ENCODE measurements around the gene RBM42.

The RBM42 gene

GRCh38 chr19:35633727-35634440 lies 5.0 kb downstream of the RBM42 start:
- H3K4me3 ChIP-seq (ENCODE audit: low read length) = no peak overlapping the region
- H3K27me3 ChIP-seq (ENCODE audit: control insufficient read depth, low read length) = no peaks in the 10 kb centered on the region
- no peak overlapping the region for H3K27ac ChIP-seq (ENCODE audit: low read depth, low read length)
- H3K9me3 ChIP-seq (ENCODE audit: control insufficient read depth, insufficient read depth, low read length) = no peaks in the 10 kb centered on the region
- peaks cover 14% of the 10 kb centered on the region for H3K79me2 ChIP-seq (ENCODE audit: control insufficient read depth, low read length)
- TF ChIP-seq EZH2phosphoT487 (IDR thresholded peaks at IDR 0.05; ENCODE audit: borderline replicate concordance, low read length) = no peak
- no peak for TF ChIP-seq CTCF (IDR thresholded peaks at IDR 0.05; ENCODE audit: low read depth, low read length, poor library complexity, severe bottlenecking)
- no peaks in the 10 kb centered on the region for H3F3A ChIP-seq (ENCODE audit: control insufficient read depth, insufficient read depth)
- no peak overlapping the region for H3K4me2 ChIP-seq (ENCODE audit: low read length)
- no peaks in the 10 kb centered on the region for H4K20me1 ChIP-seq (ENCODE audit: control insufficient read depth, insufficient read depth, low read depth, low read length)
- H3K9me2 ChIP-seq (replicated peaks; ENCODE audit: control insufficient read depth, low read length) = no peaks in the 10 kb centered on the region
- H3K4me1 ChIP-seq (ENCODE audit: control insufficient read depth, low read length) = peaks cover 4% of the 10 kb centered on the region
- H3K36me3 ChIP-seq (ENCODE audit: control insufficient read depth, low read length) = peaks cover 67% of the 10 kb centered on the region

GRCh38 chr19:35636651-35637050 lies 7.8 kb downstream of the RBM42 start:
- Histone ChIP-seq H3K4me1 (ENCODE audit: control insufficient read depth, low read length) (peaks cover 6% of the 10 kb centered on the region), H3K9me3 (ENCODE audit: control insufficient read depth, insufficient read depth, low read length) (no peaks in the 10 kb centered on the region), H3K4me2 (ENCODE audit: low read length) (no peak overlapping the region), H3K79me2 (ENCODE audit: control insufficient read depth, low read length) (no peaks in the 10 kb centered on the region), H3K9me2 (replicated peaks; ENCODE audit: control insufficient read depth, low read length) (no peaks in the 10 kb centered on the region), H4K20me1 (ENCODE audit: control insufficient read depth, insufficient read depth, low read depth, low read length) (no peaks in the 10 kb centered on the region), H3K4me3 (ENCODE audit: low read length) (no peak overlapping the region), H3K27ac (ENCODE audit: low read depth, low read length) (no peak overlapping the region), H3K36me3 (ENCODE audit: control insufficient read depth, low read length) (peaks cover 51% of the 10 kb centered on the region), H3K27me3 (ENCODE audit: control insufficient read depth, low read length) (no peaks in the 10 kb centered on the region), H3F3A (ENCODE audit: control insufficient read depth, insufficient read depth) (peaks cover 5% of the 10 kb centered on the region)
- no peak for TF ChIP-seq CTCF (IDR thresholded peaks at IDR 0.05; ENCODE audit: low read depth, low read length, poor library complexity, severe bottlenecking)
- TF ChIP-seq EZH2phosphoT487 (IDR thresholded peaks at IDR 0.05; ENCODE audit: borderline replicate concordance, low read length) = no peak

- H3K79me2 ChIP-seq (ENCODE audit: control insufficient read depth, low read length) = no peaks in the 10 kb centered on the region
- no peak overlapping the region for H3K4me2 ChIP-seq (ENCODE audit: low read length)
- H3K9me2 ChIP-seq (replicated peaks; ENCODE audit: control insufficient read depth, low read length) = no peaks in the 10 kb centered on the region
- peaks cover 47% of the 10 kb centered on the region for H3K36me3 ChIP-seq (ENCODE audit: control insufficient read depth, low read length)
- TF ChIP-seq EZH2phosphoT487 (IDR thresholded peaks at IDR 0.05; ENCODE audit: borderline replicate concordance, low read length) (no peak), CTCF (IDR thresholded peaks at IDR 0.05; ENCODE audit: low read depth, low read length, poor library complexity, severe bottlenecking) (no peak)
- H4K20me1 ChIP-seq (ENCODE audit: control insufficient read depth, insufficient read depth, low read depth, low read length) = no peaks in the 10 kb centered on the region
- H3K4me3 ChIP-seq (ENCODE audit: low read length) = no peak overlapping the region
- no peaks in the 10 kb centered on the region for H3K27me3 ChIP-seq (ENCODE audit: control insufficient read depth, low read length)
- no peaks in the 10 kb centered on the region for H3K9me3 ChIP-seq (ENCODE audit: control insufficient read depth, insufficient read depth, low read length)
- H3F3A ChIP-seq (ENCODE audit: control insufficient read depth, insufficient read depth) = peaks cover 5% of the 10 kb centered on the region
- H3K27ac ChIP-seq (ENCODE audit: low read depth, low read length) = no peak overlapping the region
- H3K4me1 ChIP-seq (ENCODE audit: control insufficient read depth, low read length) = peaks cover 11% of the 10 kb centered on the region
These were observed 8.3 kb downstream of the RBM42 start for GRCh38 chr19:35637165-35637564.

All from DOHH2 (cell line).